IMR-90 (cell line): Measurements from ENCODE around the gene BCAT1.

Experiments used
- POLR2A ChIP-seq: IDR thresholded peaks from 2 replicates; pipeline ENCODE4 v1.6.1; 2012; ENCODE audit warnings: mild to moderate bottlenecking, low read depth, low read length
- TF ChIP-seq, protein P1 (sequence below): conservative IDR thresholded peaks from 2 replicates; pipeline ENCODE4 v1.5.1; 2012; ENCODE audit warnings: mild to moderate bottlenecking, low read depth, low read length, improper control_type of control experiment

DNA sequence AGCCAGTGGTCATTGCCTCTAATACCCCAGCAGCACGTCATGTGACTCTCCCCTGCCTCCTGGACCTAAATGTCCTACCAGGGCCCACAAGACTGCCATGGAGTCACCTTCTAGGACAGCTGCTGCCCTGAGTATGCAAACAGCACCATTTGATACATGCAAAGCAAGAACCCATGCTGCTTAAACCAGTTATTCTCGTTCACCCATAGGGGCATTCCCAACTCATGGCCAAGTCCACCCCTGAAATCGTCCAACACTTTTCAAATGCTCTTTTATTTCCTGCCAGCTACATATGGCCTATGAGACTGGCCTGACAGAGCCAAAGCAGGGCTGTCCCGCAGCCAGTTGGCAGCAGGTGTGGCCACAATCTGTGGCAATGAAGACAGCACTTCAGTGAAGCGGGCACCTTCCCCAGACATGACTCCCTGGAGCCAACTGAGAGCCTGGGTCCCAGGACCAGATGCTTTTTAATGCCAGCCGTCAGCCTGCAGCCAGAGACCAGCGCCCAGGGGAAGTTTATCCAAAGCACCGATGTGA lies 99.9 kb downstream of the BCAT1 start:
- TF ChIP-seq, protein P1, sequence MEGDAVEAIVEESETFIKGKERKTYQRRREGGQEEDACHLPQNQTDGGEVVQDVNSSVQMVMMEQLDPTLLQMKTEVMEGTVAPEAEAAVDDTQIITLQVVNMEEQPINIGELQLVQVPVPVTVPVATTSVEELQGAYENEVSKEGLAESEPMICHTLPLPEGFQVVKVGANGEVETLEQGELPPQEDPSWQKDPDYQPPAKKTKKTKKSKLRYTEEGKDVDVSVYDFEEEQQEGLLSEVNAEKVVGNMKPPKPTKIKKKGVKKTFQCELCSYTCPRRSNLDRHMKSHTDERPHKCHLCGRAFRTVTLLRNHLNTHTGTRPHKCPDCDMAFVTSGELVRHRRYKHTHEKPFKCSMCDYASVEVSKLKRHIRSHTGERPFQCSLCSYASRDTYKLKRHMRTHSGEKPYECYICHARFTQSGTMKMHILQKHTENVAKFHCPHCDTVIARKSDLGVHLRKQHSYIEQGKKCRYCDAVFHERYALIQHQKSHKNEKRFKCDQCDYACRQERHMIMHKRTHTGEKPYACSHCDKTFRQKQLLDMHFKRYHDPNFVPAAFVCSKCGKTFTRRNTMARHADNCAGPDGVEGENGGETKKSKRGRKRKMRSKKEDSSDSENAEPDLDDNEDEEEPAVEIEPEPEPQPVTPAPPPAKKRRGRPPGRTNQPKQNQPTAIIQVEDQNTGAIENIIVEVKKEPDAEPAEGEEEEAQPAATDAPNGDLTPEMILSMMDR = no peak
- no peak for TF ChIP-seq POLR2A
